Central memory CD8-positive, alpha-beta T cell (primary cell): ENCODE measurements around the gene COPS3.

Experiments
- ATAC-seq: fragments of 150-1000 bp; cut with Tn5 transposase; replicated peaks from 2 replicates; pipeline ENCODE4 v1.10.0; 2022; ENCODE audit warnings: mild to moderate bottlenecking, moderate FRiP score, moderate number of reproducible peaks; ENCODE audit not compliant: poor library complexity, severe bottlenecking; ENCODE audit errors: extremely low read depth
- DNase-seq, 2 donors: peaks; one replicate each; pipeline ENCODE4 v3.0.0; 2021; ENCODE audit warnings: low spot score in 2 of 2
- H3K27ac Mint-ChIP-seq: one replicate; pipeline ENCODE4 v1.8.0; 2022; ENCODE audit warnings: low read depth, mild to moderate bottlenecking, moderate library complexity, mixed read lengths
- H3K27me3 Mint-ChIP-seq: one replicate; pipeline ENCODE4 v1.8.0; 2022; ENCODE audit warnings: mixed read lengths
- H3K36me3 Mint-ChIP-seq: one replicate; pipeline ENCODE4 v1.8.0; 2022; ENCODE audit warnings: mild to moderate bottlenecking, moderate library complexity, mixed read lengths; ENCODE audit not compliant: insufficient read depth
- H3K4me1 Mint-ChIP-seq: one replicate; pipeline ENCODE4 v1.8.0; 2022; ENCODE audit warnings: mixed read lengths
- H3K4me3 Mint-ChIP-seq: one replicate; pipeline ENCODE4 v1.8.0; 2022; ENCODE audit warnings: mild to moderate bottlenecking, moderate library complexity, mixed read lengths
- H3K9me3 Mint-ChIP-seq: one replicate; pipeline ENCODE4 v1.8.0; 2022; ENCODE audit warnings: mixed read lengths

The COPS3 gene

GRCh38 chr17:17216776-17217175 lies 64.3 kb downstream of the COPS3 start:
- Mint-ChIP-seq H3K9me3 (no peaks in the 10 kb centered on the region), H3K27ac (no peak overlapping the region), H3K4me1 (no peaks in the 10 kb centered on the region), H3K36me3 (peaks cover 31% of the 10 kb centered on the region), H3K4me3 (no peak overlapping the region), H3K27me3 (no peaks in the 10 kb centered on the region)
- DNase-seq: no peak
- ATAC-seq: no peak

- Mint-ChIP-seq H3K4me3 (no peak overlapping the region), H3K9me3 (no peaks in the 10 kb centered on the region), H3K27me3 (no peaks in the 10 kb centered on the region), H3K36me3 (peaks cover 28% of the 10 kb centered on the region), H3K4me1 (no peaks in the 10 kb centered on the region), H3K27ac (no peak overlapping the region)
- no peak for DNase-seq
- no peak for ATAC-seq
Measured at GRCh38 chr17:17216236-17216635, 64.8 kb downstream of the COPS3 start.

DNA sequence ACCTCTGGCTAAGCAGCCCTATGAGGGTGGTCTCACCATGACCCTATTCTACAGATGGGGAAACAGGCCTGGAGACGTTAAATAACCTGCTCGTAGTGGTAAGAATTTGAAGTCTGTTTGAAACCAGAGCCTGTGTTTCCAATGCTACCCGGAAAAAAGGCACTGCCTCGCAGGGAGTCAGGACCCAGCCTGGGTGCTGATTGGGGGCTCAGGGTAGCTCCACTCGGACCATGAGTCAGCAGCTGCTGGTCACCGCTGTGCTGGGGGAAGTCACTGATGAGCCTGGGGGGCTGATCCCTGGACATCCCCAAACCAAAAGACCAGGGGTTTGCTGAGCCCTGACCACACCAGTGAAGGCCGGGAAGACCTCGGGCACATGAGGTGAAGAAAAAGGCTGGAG lies 65.5 kb downstream of the COPS3 start:
- Mint-ChIP-seq H3K9me3 (no peaks in the 10 kb centered on the region), H3K27me3 (no peaks in the 10 kb centered on the region), H3K27ac (no peak overlapping the region), H3K36me3 (peaks cover 30% of the 10 kb centered on the region), H3K4me3 (no peak overlapping the region), H3K4me1 (no peaks in the 10 kb centered on the region)
- DNase-seq: no peak
- no peak for ATAC-seq

- no peak overlapping the region for H3K4me3 Mint-ChIP-seq
- H3K4me1 Mint-ChIP-seq: no peaks in the 10 kb centered on the region
- no peaks in the 10 kb centered on the region for H3K9me3 Mint-ChIP-seq
- no peaks in the 10 kb centered on the region for H3K27me3 Mint-ChIP-seq
- ATAC-seq: no peak
- no peak for DNase-seq
- peaks cover 26% of the 10 kb centered on the region for H3K36me3 Mint-ChIP-seq
- no peak overlapping the region for H3K27ac Mint-ChIP-seq
Measured at GRCh38 chr17:17214646-17215436, 66.2 kb downstream of the COPS3 start.

- no peaks in the 10 kb centered on the region for H3K9me3 Mint-ChIP-seq
- H3K4me1 Mint-ChIP-seq: no peaks in the 10 kb centered on the region
- ATAC-seq (no peak), DNase-seq (no peak)
- peaks cover 29% of the 10 kb centered on the region for H3K36me3 Mint-ChIP-seq
- H3K27me3 Mint-ChIP-seq: no peaks in the 10 kb centered on the region
- H3K27ac Mint-ChIP-seq: no peak overlapping the region
- H3K4me3 Mint-ChIP-seq: no peak overlapping the region
Measured at GRCh38 chr17:17213775-17214174, 67.3 kb downstream of the COPS3 start.

GRCh38 chr17:17207998-17208397 lies 73.0 kb downstream of the COPS3 start:
- Mint-ChIP-seq H3K4me3 (no peak overlapping the region), H3K27me3 (no peaks in the 10 kb centered on the region), H3K9me3 (no peaks in the 10 kb centered on the region), H3K4me1 (peaks cover 32% of the 10 kb centered on the region), H3K36me3 (peaks cover 32% of the 10 kb centered on the region), H3K27ac (no peak overlapping the region)
- DNase-seq (no peak), ATAC-seq (no peak)

DNA sequence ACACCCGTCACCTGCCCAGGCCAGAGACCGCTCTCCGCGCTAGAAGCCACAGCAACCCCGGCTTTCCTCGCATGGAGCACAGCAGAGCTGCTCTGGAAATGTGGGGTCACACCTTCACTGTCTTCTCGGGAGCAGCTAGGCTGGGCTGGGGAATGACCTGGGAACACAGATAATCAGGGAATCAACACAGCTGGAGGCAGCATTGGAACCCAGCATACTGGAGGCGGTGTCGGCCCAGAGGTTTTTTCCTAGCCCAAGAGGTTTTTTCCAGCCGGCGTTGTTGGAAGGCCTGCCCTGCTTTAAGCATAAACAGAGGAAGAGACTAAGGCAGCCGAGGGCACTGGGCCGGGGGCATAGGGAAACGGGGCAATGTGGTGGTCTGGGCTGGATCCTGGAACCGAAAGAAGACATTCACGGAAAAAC lies 74.1 kb downstream of the COPS3 start:
- Mint-ChIP-seq H3K4me3 (peak overlapping the region; percentile 73), H3K27ac (peak overlapping the region; percentile 81), H3K27me3 (no peaks in the 10 kb centered on the region), H3K4me1 (peaks cover 32% of the 10 kb centered on the region), H3K36me3 (peaks cover 27% of the 10 kb centered on the region), H3K9me3 (no peaks in the 10 kb centered on the region)
- DNase-seq: no peak
- no peak for ATAC-seq

DNA sequence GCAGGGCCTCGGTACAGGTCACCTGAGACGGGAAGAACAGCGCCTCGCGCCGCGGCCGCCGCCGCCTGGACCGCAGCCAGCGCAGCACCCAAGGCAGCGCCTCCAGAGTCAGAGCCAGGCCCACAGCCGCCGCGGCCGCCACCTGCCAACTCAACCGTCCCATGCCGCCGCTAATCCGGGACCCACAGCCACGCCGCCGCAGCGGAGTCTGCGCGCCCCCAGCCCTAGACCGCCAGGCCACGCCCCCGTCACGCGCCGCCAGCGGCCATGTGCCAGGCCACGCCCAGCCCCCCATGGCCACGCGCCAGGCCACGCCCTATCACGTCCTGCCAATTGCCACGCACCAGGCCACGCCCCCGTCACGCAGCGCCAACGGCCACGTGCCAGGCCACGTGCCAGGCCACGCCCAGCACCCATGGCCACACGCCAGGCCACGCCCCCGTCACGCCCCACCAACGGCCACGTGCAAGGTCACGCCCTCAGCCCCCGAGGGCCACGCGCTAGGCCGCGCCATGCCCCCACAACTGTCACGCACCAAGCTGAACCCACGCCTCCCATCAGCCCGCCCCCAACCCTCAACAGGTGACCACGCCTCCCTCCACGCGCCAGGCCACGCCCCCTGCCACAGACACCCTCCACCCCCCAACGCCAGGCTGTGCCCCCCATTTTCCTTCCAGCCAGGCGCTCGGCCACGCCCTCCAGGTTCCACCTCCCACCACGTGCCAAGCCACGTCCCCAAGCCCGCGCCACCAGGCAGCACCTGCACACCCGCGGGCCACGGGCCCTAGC lies 74.7 kb downstream of the COPS3 start, which contains the start of gene PLD6:
PLD6 (minus strand) TSS at position 210 of the 789 bp plus-strand sequence; CDS start at position 163, 47 bp downstream.
- Mint-ChIP-seq H3K4me3 (peak within 1 kb of the TSS; percentile 73), H3K27ac (peak within 1 kb of the TSS; percentile 81), H3K36me3 (peaks cover 29% of the 10 kb centered on the region), H3K9me3 (no peaks in the 10 kb centered on the region), H3K27me3 (no peaks in the 10 kb centered on the region), H3K4me1 (peaks cover 32% of the 10 kb centered on the region)
- DNase-seq: peak; percentile 89 to 93
- ATAC-seq: peak; percentile 71

GRCh38 chr17:17205368-17206123 lies 75.5 kb downstream of the COPS3 start:
- ATAC-seq: peak; percentile 38
- H3K27ac Mint-ChIP-seq: peak overlapping the region; percentile 61
- peak; percentile 23 to 33 for DNase-seq
- no peaks in the 10 kb centered on the region for H3K9me3 Mint-ChIP-seq
- H3K27me3 Mint-ChIP-seq: no peaks in the 10 kb centered on the region
- H3K4me1 Mint-ChIP-seq: peaks cover 32% of the 10 kb centered on the region
- H3K36me3 Mint-ChIP-seq: peaks cover 27% of the 10 kb centered on the region
- H3K4me3 Mint-ChIP-seq: peak overlapping the region; percentile 73

- DNase-seq (no peak), ATAC-seq (no peak)
- Mint-ChIP-seq H3K4me3 (peak overlapping the region; percentile 73), H3K36me3 (peaks cover 27% of the 10 kb centered on the region), H3K9me3 (no peaks in the 10 kb centered on the region), H3K27me3 (no peaks in the 10 kb centered on the region), H3K27ac (peak overlapping the region; percentile 61), H3K4me1 (peaks cover 32% of the 10 kb centered on the region)
Measured at GRCh38 chr17:17204635-17205231, 76.3 kb downstream of the COPS3 start.

GRCh38 chr17:17204041-17204591 lies 76.9 kb downstream of the COPS3 start:
- no peak for DNase-seq
- ATAC-seq: no peak
- Mint-ChIP-seq H3K27ac (peak overlapping the region; percentile 61), H3K4me1 (peaks cover 32% of the 10 kb centered on the region), H3K36me3 (peaks cover 24% of the 10 kb centered on the region), H3K27me3 (no peaks in the 10 kb centered on the region), H3K9me3 (no peaks in the 10 kb centered on the region), H3K4me3 (peak overlapping the region; percentile 73)
